Aorta (tissue), 5 donors: Measurements from ENCODE around the gene TUBGCP2. TPM values are rescaled to one million over a fixed set of nuclear protein-coding genes. Genes with fewer than 3 reads are reported as not detected.
A peak's percentile ranks its signal among the peaks of the same experiment; 100 is the strongest.

Source experiments
- ATAC-seq: fragments of 200-7000 bp; cut with Tn5 transposase; one replicate; pipeline ENCODE4 v1.9.1; 2022; ENCODE audit warnings: moderate library complexity; ENCODE audit not compliant: low FRiP score
- DNase-seq, 2 donors: peaks; one replicate each; pipeline ENCODE4 v3.0.0-alpha.2; 2020
- H3K27ac ChIP-seq, 2 donors: one replicate each; pipeline ENCODE4 v1.5.1; 2013; ENCODE audit warnings: low read length in 2 of 2, mild to moderate bottlenecking in 2 of 2, moderate library complexity in 2 of 2, control low read depth in 1 of 2, inconsistent platforms in 1 of 2, low read depth in 1 of 2
- H3K27me3 ChIP-seq, 2 donors: one replicate each; pipeline ENCODE4 v1.6.1; 2013; ENCODE audit warnings: control low read depth in 1 of 2, low read length in 1 of 2, mild to moderate bottlenecking in 1 of 2, moderate library complexity in 1 of 2; ENCODE audit not compliant: insufficient read depth in 2 of 2, control insufficient read depth in 1 of 2
- H3K36me3 ChIP-seq, 2 donors: one replicate each; pipeline ENCODE4 v1.6.1; 2013; ENCODE audit warnings: control low read depth in 1 of 2, low read length in 1 of 2, mild to moderate bottlenecking in 1 of 2; ENCODE audit not compliant: insufficient read depth in 2 of 2, control insufficient read depth in 1 of 2
- H3K4me1 ChIP-seq, 2 donors: one replicate each; pipeline ENCODE4 v1.6.1; 2013; ENCODE audit warnings: low read length in 2 of 2, control low read depth in 1 of 2, mild to moderate bottlenecking in 1 of 2, moderate library complexity in 1 of 2; ENCODE audit not compliant: insufficient read depth in 2 of 2, control insufficient read depth in 1 of 2
- H3K4me3 ChIP-seq, 2 donors: one replicate each; pipeline ENCODE4 v1.5.1; 2013; ENCODE audit warnings: low read length in 2 of 2, control low read depth in 1 of 2, mild to moderate bottlenecking in 1 of 2
- H3K9me3 ChIP-seq: one replicate; pipeline ENCODE4 v1.6.1; 2013; ENCODE audit warnings: mild to moderate bottlenecking, low read length; ENCODE audit not compliant: control insufficient read depth
- WGBS, 2 donors: extraction: QIAGEN DNeasy Blood & Tissue Kit; methylation state at CpG; one replicate each; pipeline ENCODE4 v1.1.7; 2013; 5-methylcytosine and 5-hydroxymethylcytosine counted together
- intact Hi-C, 2 donors: fragments of 100-400 bp; cut with DNase I; formaldehyde crosslinking; loops; one replicate each; pipeline versions ENCODE4 v1.14.2 to v1.15.0; 2022
- polyA plus RNA-seq, 2 donors: library from polyadenylated mRNA; stranded (reverse); fragments of 200-250 nt; gene quantifications; one replicate each; pipeline ENCODE4 v1.2.3, GENCODE V29; 2013
- total RNA-seq, 2 donors: library from RNA; stranded (reverse); fragmentation: NEBNext Ultra II Directional; extraction: Animal tissue kit (Norgen Biotek cat#: 25700); gene quantifications; one replicate each; pipeline ENCODE4 v1.2.1, GENCODE V29; 2021
- donor health status: healthy with polysubstance abuse.
- donor health status: Bipolar disorder and iron deficiency.
- donor health status: DM: no; HTN: no; CAD: no.
- donor health status: DM: no; HTN: no; CAD: no.
- donor health status: DM: yes; HTN: yes; CAD: no.

The TUBGCP2 gene
- total and polyA plus RNA-seq, 4 donors: 11.3 to 194 (median 44.6) TPM

GRCh38 chr10:133318494-133319127 lies 9.9 kb upstream of the TUBGCP2 start:
- no peaks in the 10 kb centered on the region for H3K9me3 ChIP-seq
- H3K27ac ChIP-seq: no peak overlapping the region
- ATAC-seq: peak; percentile 78
- DNase-seq: peak; percentile 71 to 87
- WGBS, 2 donors: 9 to 10% methylated on average over 47 to 51 of the region's 51 CpGs
- H3K36me3 ChIP-seq: no peaks in the 10 kb centered on the region
- H3K4me1 ChIP-seq: no peaks in the 10 kb centered on the region
- H3K4me3 ChIP-seq: no peak overlapping the region
- H3K27me3 ChIP-seq: no peaks in the 10 kb centered on the region
- intact Hi-C loops: no loop called here

- H3K27ac ChIP-seq: no peak overlapping the region
- intact Hi-C loops: no loop called here
- peak in 1 of 2 donors; percentile 33 for DNase-seq
Measured at GRCh38 chr10:133316732-133317131, 8.1 kb upstream of the TUBGCP2 start.

GRCh38 chr10:133316266-133316665 lies 7.6 kb upstream of the TUBGCP2 start:
- no peak for ATAC-seq
- peak in 1 of 2 donors; percentile 32 for DNase-seq
- Histone ChIP-seq H3K9me3 (no peaks in the 10 kb centered on the region), H3K4me3 (no peak overlapping the region), H3K27me3 (no peaks in the 10 kb centered on the region), H3K4me1 (no peaks in the 10 kb centered on the region), H3K27ac (no peak overlapping the region), H3K36me3 (peaks cover 0 to 2% of the 10 kb centered on the region in 2 donors)
- intact Hi-C loops: no loop called here
- WGBS, 2 donors: 91 to 97% methylated on average over 8 to 9 of the region's 9 CpGs

More at GRCh38 chr10:133316732-133317131, 8.1 kb upstream of the TUBGCP2 start:
- ATAC-seq: no peak
- 84 to 89% methylated on average over 7 of the region's 7 CpGs for WGBS, 2 donors
- Histone ChIP-seq H3K27me3 (no peaks in the 10 kb centered on the region), H3K9me3 (no peaks in the 10 kb centered on the region), H3K36me3 (peaks cover 0 to under 1% of the 10 kb centered on the region in 2 donors), H3K4me1 (no peaks in the 10 kb centered on the region), H3K4me3 (no peak overlapping the region)

- DNase-seq (peak in 1 of 2 donors; percentile 21), ATAC-seq (no peak)
- intact Hi-C loops: no loop called here
- H3K9me3 ChIP-seq: no peaks in the 10 kb centered on the region
- H3K36me3 ChIP-seq: peaks cover 0 to 2% of the 10 kb centered on the region in 2 donors
- H3K27me3 ChIP-seq: no peaks in the 10 kb centered on the region
- 87 to 89% methylated on average over 5 of the region's 5 CpGs for WGBS, 2 donors
- no peak overlapping the region for H3K4me3 ChIP-seq
- H3K4me1 ChIP-seq: no peaks in the 10 kb centered on the region
- no peak overlapping the region for H3K27ac ChIP-seq
Measured at GRCh38 chr10:133315847-133316246, 7.2 kb upstream of the TUBGCP2 start.

GRCh38 chr10:133314911-133315310 lies 6.2 kb upstream of the TUBGCP2 start:
- H3K27me3 ChIP-seq: no peaks in the 10 kb centered on the region
- H3K27ac ChIP-seq: no peak overlapping the region
- no peak overlapping the region for H3K4me3 ChIP-seq
- intact Hi-C loops: loop anchor here in 1 of 2 donors (5.0 kb wide), 1 partner anchor 57 kb away; the partner anchor contains the start of gene ECHS1
- peak; percentile 9 to 45 for DNase-seq
- no peaks in the 10 kb centered on the region for H3K4me1 ChIP-seq
- ATAC-seq: no peak
- WGBS, 2 donors: 85 to 86% methylated on average over 12 of the region's 12 CpGs
- no peaks in the 10 kb centered on the region for H3K9me3 ChIP-seq
- H3K36me3 ChIP-seq: peaks cover 0 to 2% of the 10 kb centered on the region in 2 donors

- Histone ChIP-seq H3K27me3 (no peaks in the 10 kb centered on the region), H3K36me3 (peaks cover 0 to 2% of the 10 kb centered on the region in 2 donors), H3K4me3 (no peak overlapping the region), H3K27ac (no peak overlapping the region), H3K9me3 (no peaks in the 10 kb centered on the region), H3K4me1 (no peaks in the 10 kb centered on the region)
- ATAC-seq (no peak), DNase-seq (no peak)
- intact Hi-C loops: loop anchor here in 1 of 2 donors (5.0 kb wide), 1 partner anchor 59 kb away; the partner anchor contains the start of gene ECHS1
- 76 to 82% methylated on average over 4 of the region's 4 CpGs for WGBS, 2 donors
Measured at GRCh38 chr10:133313192-133313591, 4.5 kb upstream of the TUBGCP2 start.

- ATAC-seq (no peak), DNase-seq (peak; percentile 41 to 73)
- intact Hi-C loops: loop anchor here in 1 of 2 donors (5.0 kb wide), 1 partner anchor 60 kb away; the partner anchor contains the start of gene ECHS1
- 90 to 92% methylated on average over 9 of the region's 9 CpGs for WGBS, 2 donors
- no peaks in the 10 kb centered on the region for H3K9me3 ChIP-seq
- no peaks in the 10 kb centered on the region for H3K4me1 ChIP-seq
- H3K4me3 ChIP-seq: no peak overlapping the region
- no peaks in the 10 kb centered on the region for H3K27me3 ChIP-seq
- peaks cover 0 to 2% of the 10 kb centered on the region in 2 donors for H3K36me3 ChIP-seq
- H3K27ac ChIP-seq: no peak overlapping the region
Measured at GRCh38 chr10:133312769-133313145, 4.1 kb upstream of the TUBGCP2 start.

- WGBS, 2 donors: 91 to 93% methylated on average over 23 of the region's 23 CpGs
- ATAC-seq: no peak
- peak in 1 of 2 donors; percentile 73 for DNase-seq
- intact Hi-C loops: loop anchor here in 1 of 2 donors (5.0 kb wide), 1 partner anchor 60 kb away; the partner anchor contains the start of gene ECHS1
- Histone ChIP-seq H3K4me3 (no peak overlapping the region), H3K9me3 (no peaks in the 10 kb centered on the region), H3K27ac (no peak overlapping the region), H3K27me3 (no peaks in the 10 kb centered on the region), H3K4me1 (no peaks in the 10 kb centered on the region), H3K36me3 (peaks cover 0 to 2% of the 10 kb centered on the region in 2 donors)
Measured at GRCh38 chr10:133312016-133312768, 3.5 kb upstream of the TUBGCP2 start.
